Measurements from ENCODE around the gene SEPHS2. TPM values are rescaled to one million over a fixed set of nuclear protein-coding genes. Genes with fewer than 3 reads are reported as not detected.

Gene SEPHS2
- polyA plus RNA-seq, 1 donor from 2014 or later = 9.8 TPM

- H3K9me3 ChIP-seq (ENCODE audit: low read length) = no peaks in the 10 kb centered on the region
- no peaks in the 10 kb centered on the region for H3F3A ChIP-seq (ENCODE audit: insufficient read depth, low read length, poor library complexity, severe bottlenecking)
- no peaks in the 10 kb centered on the region for H3K79me2 ChIP-seq (replicated peaks; ENCODE audit: insufficient read depth, low read length)
- H3K9ac ChIP-seq (ENCODE audit: low read length) = no peak overlapping the region
- no peak overlapping the region for H3K4me2 ChIP-seq (ENCODE audit: low read length)
- H3K27me3 ChIP-seq (ENCODE audit: insufficient read depth, low read depth, low read length) = no peaks in the 10 kb centered on the region
- no peak for TF ChIP-seq TAF1 (IDR thresholded peaks at IDR 0.05; ENCODE audit: low read depth)
- no peak for TF ChIP-seq EP300 (conservative IDR thresholded peaks at IDR 0.05; ENCODE audit: poor library complexity, severe bottlenecking)
- no peak for TF ChIP-seq POLR2AphosphoS5 (IDR thresholded peaks at IDR 0.05)
- no peak for TF ChIP-seq EZH2 (IDR thresholded peaks at IDR 0.05; ENCODE audit: borderline replicate concordance, insufficient read depth, low read length, poor library complexity, severe bottlenecking)
- no peak for TF ChIP-seq SMC3 (conservative IDR thresholded peaks at IDR 0.05; ENCODE audit: poor library complexity)
- no peak for TF ChIP-seq REST (IDR thresholded peaks at IDR 0.05; ENCODE audit: borderline replicate concordance)
- TF ChIP-seq RAD21 (conservative IDR thresholded peaks at IDR 0.05) = no peak
- TF ChIP-seq MXI1 (conservative IDR thresholded peaks at IDR 0.05; ENCODE audit: poor library complexity, severe bottlenecking) = no peak
- no peak for TF ChIP-seq CTCF (IDR thresholded peaks at IDR 0.05; ENCODE audit: poor library complexity, severe bottlenecking)
- no peaks in the 10 kb centered on the region for H4K20me1 ChIP-seq (ENCODE audit: insufficient read depth)
- no peaks in the 10 kb centered on the region for H3K36me3 ChIP-seq (ENCODE audit: insufficient read depth, low read length)
- H2AFZ ChIP-seq (ENCODE audit: low read depth, low read length) = no peak overlapping the region
- no peak overlapping the region for H3K27ac ChIP-seq (ENCODE audit: low read length)
- H3K4me3 ChIP-seq (ENCODE audit: low read length) = no peak overlapping the region
- no peaks in the 10 kb centered on the region for H3K9me2 ChIP-seq (ENCODE audit: insufficient read depth, low read length)
Observed at GRCh38 chr16:30447512-30448226, 2.0 kb upstream of the SEPHS2 start.

- peak overlapping the region; percentile 90 for H3K27ac ChIP-seq (ENCODE audit: low read length)
Observed at GRCh38 chr16:30446203-30446595, 525 bp upstream of the SEPHS2 start.

More at GRCh38 chr16:30446203-30446595, 525 bp upstream of the SEPHS2 start:
- no peaks in the 10 kb centered on the region for H3K9me2 ChIP-seq (ENCODE audit: insufficient read depth, low read length)
- H3K27me3 ChIP-seq (ENCODE audit: insufficient read depth, low read depth, low read length) = no peaks in the 10 kb centered on the region
- peak overlapping the region; percentile 43 for H2AFZ ChIP-seq (ENCODE audit: low read depth, low read length)
- peak overlapping the region; percentile 78 for H3K4me3 ChIP-seq (ENCODE audit: low read length)
- H3K9ac ChIP-seq (ENCODE audit: low read length) = peak overlapping the region; percentile 89
- no peaks in the 10 kb centered on the region for H3K9me3 ChIP-seq (ENCODE audit: low read length)
- peak overlapping the region; percentile 66 for H3K4me2 ChIP-seq (ENCODE audit: low read length)
- H3K36me3 ChIP-seq (ENCODE audit: insufficient read depth, low read length) = no peaks in the 10 kb centered on the region
- no peak for TF ChIP-seq EP300 (conservative IDR thresholded peaks at IDR 0.05; ENCODE audit: poor library complexity, severe bottlenecking)
- no peak for TF ChIP-seq TAF1 (IDR thresholded peaks at IDR 0.05; ENCODE audit: low read depth)
- no peak for TF ChIP-seq SMC3 (conservative IDR thresholded peaks at IDR 0.05; ENCODE audit: poor library complexity)
- TF ChIP-seq EZH2 (IDR thresholded peaks at IDR 0.05; ENCODE audit: borderline replicate concordance, insufficient read depth, low read length, poor library complexity, severe bottlenecking) = no peak
- TF ChIP-seq CTCF (IDR thresholded peaks at IDR 0.05; ENCODE audit: poor library complexity, severe bottlenecking) = no peak
- no peak for TF ChIP-seq POLR2AphosphoS5 (IDR thresholded peaks at IDR 0.05)
- no peak for TF ChIP-seq REST (IDR thresholded peaks at IDR 0.05; ENCODE audit: borderline replicate concordance)
- H3K79me2 ChIP-seq (replicated peaks; ENCODE audit: insufficient read depth, low read length) = no peaks in the 10 kb centered on the region
- H3F3A ChIP-seq (ENCODE audit: insufficient read depth, low read length, poor library complexity, severe bottlenecking) = no peaks in the 10 kb centered on the region
- no peaks in the 10 kb centered on the region for H4K20me1 ChIP-seq (ENCODE audit: insufficient read depth)
